OCI-LY7 (cell line): ENCODE results near the gene THAP4. TPM values are rescaled to one million over a fixed set of nuclear protein-coding genes. Genes with fewer than 3 reads are reported as not detected.

ENCODE experiments used
- BruUV-seq: library from RNA; stranded (reverse); fragments of 400-500 nt; replicated peaks from 2 replicates; lab custom pipeline; 2021; lab: Mats Ljungman, UMichigan
- CTCF ChIA-PET: fragments of 300-600 bp; sonication (Branson Sonifier 250); formaldehyde crosslinking; loops from one replicate; lab custom pipeline; 2022; ENCODE audit warnings: antibody characterized with exemption; ENCODE audit not compliant: unreplicated experiment; lab: Charles Lee
- POLR2A ChIA-PET: fragments of 300-600 bp; sonication (Branson Sonifier 250); formaldehyde crosslinking; loops from one replicate; lab custom pipeline; 2022; ENCODE audit warnings: antibody characterized with exemption; lab: Charles Lee
- DNase-seq: peaks from one replicate; pipeline ENCODE4 v3.0.0-alpha.2; 2015; ENCODE audit warnings: low spot score
- H2AFZ ChIP-seq: fragments of 200-600 bp; sonication (generic), shearing (Covaris generic); 2 replicates; pipeline ENCODE4 v1.6.1; 2014; ENCODE audit warnings: mild to moderate bottlenecking, antibody characterized with exemption, low read length, moderate library complexity
- H3K27ac ChIP-seq: fragments of 200-600 bp; sonication (generic); 2 replicates; pipeline ENCODE4 v1.5.1; 2014; ENCODE audit warnings: mixed run types, low read depth, mild to moderate bottlenecking, moderate library complexity, low read length, inconsistent platforms; ENCODE audit not compliant: poor library complexity, severe bottlenecking
- H3K36me3 ChIP-seq: fragments of 200-600 bp; sonication (generic); 2 replicates; pipeline ENCODE4 v1.6.1; 2014; ENCODE audit warnings: mild to moderate bottlenecking, antibody characterized with exemption, low read length, moderate library complexity, mixed read lengths; ENCODE audit not compliant: insufficient read depth
- H3K4me1 ChIP-seq: fragments of 200-600 bp; sonication (generic); 2 replicates; pipeline ENCODE4 v1.5.1; 2014; ENCODE audit warnings: mild to moderate bottlenecking, low read length; ENCODE audit not compliant: insufficient read depth, poor library complexity, severe bottlenecking
- H3K4me2 ChIP-seq: fragments of 200-600 bp; sonication (generic); 2 replicates; pipeline ENCODE4 v1.6.1; 2014; ENCODE audit warnings: mild to moderate bottlenecking, low read length
- H3K4me3 ChIP-seq: fragments of 200-600 bp; sonication (generic); 2 replicates; pipeline ENCODE4 v1.5.1; 2014; ENCODE audit warnings: mild to moderate bottlenecking, low read depth, low read length; ENCODE audit not compliant: poor library complexity, severe bottlenecking
- H3K79me2 ChIP-seq: fragments of 200-600 bp; sonication (generic); 2 replicates; pipeline ENCODE4 v1.6.1; 2016; ENCODE audit warnings: low read depth, mild to moderate bottlenecking, low read length, moderate library complexity, mixed read lengths; ENCODE audit not compliant: insufficient read depth
- H3K9me2 ChIP-seq: fragments of 200-600 bp; sonication (generic); 2 replicates; pipeline ENCODE4 v1.6.1; 2016; ENCODE audit warnings: mild to moderate bottlenecking, low read length, mixed read lengths; ENCODE audit not compliant: insufficient read depth
- H3K9me3 ChIP-seq: fragments of 200-600 bp; sonication (generic); 2 replicates; pipeline ENCODE4 v1.6.1; 2014; ENCODE audit warnings: mild to moderate bottlenecking, mixed run types, low read length, mixed read lengths
- H4K20me1 ChIP-seq: fragments of 200-600 bp; sonication (generic); 2 replicates; pipeline ENCODE4 v1.6.1; 2014; ENCODE audit warnings: mild to moderate bottlenecking, antibody characterized with exemption, low read length, moderate library complexity, mixed read lengths; ENCODE audit not compliant: insufficient read depth
- EZH2phosphoT487 ChIP-seq: fragments of 200-600 bp; sonication (generic); IDR thresholded peaks from 2 replicates; pipeline ENCODE4 v1.6.1; 2018; ENCODE audit warnings: low read depth, borderline replicate concordance, mild to moderate bottlenecking, mixed run types, antibody characterized with exemption, low read length, moderate library complexity, mixed read lengths
- intact Hi-C: fragments of 100-400 bp; cut with micrococcal nuclease; formaldehyde crosslinking; loops from one replicate; pipeline ENCODE4 v1.10.0; 2022; ENCODE audit not compliant: unreplicated experiment
- total RNA-seq, 2 experiments: library from RNA; depleted of rRNA in 1 of 2; stranded (reverse); fragments of >200 nt in 1 of 2; shearing (Covaris generic) in 1 of 2; gene quantifications; 2 replicates each; pipeline ENCODE4 v1.2.3, GENCODE V29; 2014 to 2022
- TF ChIP-seq, protein P1 (sequence below): fragments of 200-600 bp; sonication (generic); conservative IDR thresholded peaks from 2 replicates; pipeline ENCODE4 v1.5.1; 2014; ENCODE audit warnings: mild to moderate bottlenecking, antibody characterized with exemption, low read length, moderate library complexity, mixed read lengths

Gene THAP4
- total RNA-seq, 2 experiments from 2014 or later, result 61.6 to 65.6 TPM

DNA sequence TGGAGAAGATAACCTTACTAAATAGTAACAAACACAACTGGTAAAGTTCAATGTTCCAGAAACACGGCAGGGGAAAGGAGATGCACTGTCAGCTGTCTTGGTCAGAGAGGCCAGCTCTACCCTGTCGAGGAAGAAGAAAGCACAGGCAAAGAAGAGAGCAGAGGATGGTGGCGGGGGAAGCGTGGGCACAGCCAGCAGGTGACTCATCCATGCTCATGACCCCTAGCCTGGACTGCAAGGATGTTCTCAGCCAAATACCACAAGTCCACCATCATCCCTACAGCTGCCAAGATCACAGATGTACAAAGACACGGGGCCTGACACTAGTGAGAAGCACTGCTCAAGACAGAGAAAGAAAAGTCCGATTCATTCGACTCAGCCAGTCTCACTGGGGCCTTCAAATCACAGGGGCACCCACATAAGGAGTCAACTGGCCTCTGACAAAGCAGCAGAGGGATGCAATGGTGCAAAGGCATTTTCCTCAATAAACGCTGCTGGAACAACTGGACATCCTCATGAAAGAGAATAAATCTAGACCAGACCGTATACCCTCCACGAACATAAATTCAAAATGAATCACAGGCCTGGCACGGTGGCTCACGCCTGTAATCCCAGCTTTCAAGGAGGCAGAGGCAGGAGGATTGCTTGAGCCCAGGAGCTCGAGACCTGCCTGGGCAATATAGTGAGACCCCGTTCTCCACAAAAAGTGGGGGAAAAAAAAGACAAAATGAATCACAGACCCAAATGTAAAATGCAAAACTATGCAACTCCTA lies 44.1 kb upstream of the THAP4 start:
- intact Hi-C loops, result loop anchor here (10.0 kb wide), 1 partner anchor 326 kb away; the partner anchor contains the start of gene FARP2
- Histone ChIP-seq H3K4me3 (no peak overlapping the region), H4K20me1 (no peaks in the 10 kb centered on the region), H3K4me2 (no peak overlapping the region), H3K79me2 (peaks cover 34% of the 10 kb centered on the region), H3K9me2 (no peaks in the 10 kb centered on the region), H3K27ac (no peak overlapping the region), H3K36me3 (peaks cover 97% of the 10 kb centered on the region), H3K9me3 (no peaks in the 10 kb centered on the region), H3K4me1 (peaks cover 10% of the 10 kb centered on the region), H2AFZ (no peak overlapping the region)
- POLR2A ChIA-PET, result no interaction called here
- DNase-seq, result no peak
- CTCF ChIA-PET, result no interaction called here
- no TSS peak for BruUV-seq
- TF ChIP-seq, protein P1, sequence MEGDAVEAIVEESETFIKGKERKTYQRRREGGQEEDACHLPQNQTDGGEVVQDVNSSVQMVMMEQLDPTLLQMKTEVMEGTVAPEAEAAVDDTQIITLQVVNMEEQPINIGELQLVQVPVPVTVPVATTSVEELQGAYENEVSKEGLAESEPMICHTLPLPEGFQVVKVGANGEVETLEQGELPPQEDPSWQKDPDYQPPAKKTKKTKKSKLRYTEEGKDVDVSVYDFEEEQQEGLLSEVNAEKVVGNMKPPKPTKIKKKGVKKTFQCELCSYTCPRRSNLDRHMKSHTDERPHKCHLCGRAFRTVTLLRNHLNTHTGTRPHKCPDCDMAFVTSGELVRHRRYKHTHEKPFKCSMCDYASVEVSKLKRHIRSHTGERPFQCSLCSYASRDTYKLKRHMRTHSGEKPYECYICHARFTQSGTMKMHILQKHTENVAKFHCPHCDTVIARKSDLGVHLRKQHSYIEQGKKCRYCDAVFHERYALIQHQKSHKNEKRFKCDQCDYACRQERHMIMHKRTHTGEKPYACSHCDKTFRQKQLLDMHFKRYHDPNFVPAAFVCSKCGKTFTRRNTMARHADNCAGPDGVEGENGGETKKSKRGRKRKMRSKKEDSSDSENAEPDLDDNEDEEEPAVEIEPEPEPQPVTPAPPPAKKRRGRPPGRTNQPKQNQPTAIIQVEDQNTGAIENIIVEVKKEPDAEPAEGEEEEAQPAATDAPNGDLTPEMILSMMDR, result no peak

DNA sequence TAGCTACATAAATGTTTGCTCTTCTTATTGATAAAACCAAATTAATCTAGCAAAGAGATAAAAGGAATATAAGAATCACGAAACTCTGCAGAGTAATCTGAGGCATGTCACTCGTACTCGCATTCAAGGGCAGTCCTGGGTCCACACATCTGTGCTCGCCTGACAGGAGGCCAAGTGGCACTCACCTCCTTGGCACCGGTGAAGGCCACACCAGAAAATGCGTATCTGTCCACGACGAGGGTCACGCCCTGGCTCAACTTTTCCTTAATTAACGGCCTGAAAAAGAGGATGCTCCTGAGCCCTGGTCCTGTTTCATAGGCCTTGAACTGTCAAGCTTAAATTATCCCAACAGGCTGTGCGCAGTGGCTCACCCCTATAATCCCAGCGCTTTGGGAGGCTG lies 43.1 kb upstream of the THAP4 start:
- Histone ChIP-seq H3K27ac (no peak overlapping the region), H3K9me3 (no peaks in the 10 kb centered on the region), H3K9me2 (no peaks in the 10 kb centered on the region), H4K20me1 (no peaks in the 10 kb centered on the region), H3K79me2 (peaks cover 24% of the 10 kb centered on the region), H2AFZ (no peak overlapping the region), H3K36me3 (peaks cover 99% of the 10 kb centered on the region), H3K4me2 (no peak overlapping the region), H3K4me1 (peaks cover 3% of the 10 kb centered on the region), H3K4me3 (no peak overlapping the region)
- ChIA-PET POLR2A (interaction anchor here (0.5 to 0.7 kb wide), 3 partner anchors 62 to 252 kb away, joined by 3 to 5 read pairs (median 5); no protein-coding TSS in a partner anchor), CTCF (no interaction called here)
- no peak for TF ChIP-seq EZH2phosphoT487
- TF ChIP-seq, protein P1, result no peak
- DNase-seq, result no peak
- no TSS peak for BruUV-seq
- intact Hi-C loops, result loop anchor here (10.0 kb wide), 1 partner anchor 325 kb away; the partner anchor contains the start of gene FARP2
